ENCODE results near the gene SRPX2.

- TF ChIP-seq CTCF (IDR thresholded peaks at IDR 0.05; ENCODE audit: poor library complexity) (no peak), EZH2phosphoT487 (IDR thresholded peaks at IDR 0.05; ENCODE audit: low read depth, severe bottlenecking, unreplicated experiment) (no peak), EZH2 (IDR thresholded peaks at IDR 0.05; ENCODE audit: borderline replicate concordance) (no peak)
Measured at GRCh38 chrX:100687128-100687527, 43.1 kb downstream of the SRPX2 start.
